Adrenal gland (tissue), 5 donors: Measurements from ENCODE around the gene MACF1.
"Not testable (repeated sequence)": the region's sequence is repeated elsewhere in the genome, so short reads cannot be mapped to it uniquely, and the experiment has no call there.

Experiments
- CTCF ChIP-seq, 6 experiments: fragments of 450-650 bp in 4 of 6; fragments of 200-600 bp in 2 of 6; sonication (generic) in 1 of 6; IDR thresholded peaks; 1 replicate in 5 of 6; 2 replicates in 1 of 6; pipeline versions ENCODE4 v1.5.1 to v1.8.0; 2016 to 2021; ENCODE audit warnings: antibody characterized with exemption in 6 of 6, mild to moderate bottlenecking in 2 of 6, moderate library complexity in 1 of 6
- POLR2A ChIP-seq, 2 donors: fragments of 450-650 bp; IDR thresholded peaks; one replicate each; pipeline ENCODE4 v1.6.1; 2017; ENCODE audit warnings: antibody characterized with exemption in 2 of 2, mild to moderate bottlenecking in 2 of 2, moderate library complexity in 1 of 2
- donor health status: DM: no; HTN: no; CAD: no.

GRCh38 chr1:39527190-39527579 is 322.7 kb downstream of the MACF1 start:
- TF ChIP-seq CTCF, POLR2A (IDR thresholded peaks at IDR 0.05): not testable (repeated sequence)
